Effector memory CD8-positive, alpha-beta T cell (primary cell): ENCODE results near the gene SLC35E3.
A peak's percentile ranks its signal among the peaks of the same experiment; 100 is the strongest.

ENCODE experiments used
- ATAC-seq: fragments of 150-1000 bp; cut with Tn5 transposase; replicated peaks from 2 replicates; pipeline ENCODE4 v1.10.0; 2021; ENCODE audit warnings: mild to moderate bottlenecking, moderate library complexity
- DNase-seq, 3 experiments: peaks; one replicate each; pipeline ENCODE4 v3.0.0; 2021
- H3K27ac Mint-ChIP-seq, 2 donors: one replicate each; pipeline ENCODE4 v1.8.0; 2022; ENCODE audit warnings: mild to moderate bottlenecking in 2 of 2, mixed read lengths in 2 of 2, moderate library complexity in 2 of 2
- H3K27me3 Mint-ChIP-seq, 2 donors: one replicate each; pipeline ENCODE4 v1.8.0; 2022; ENCODE audit warnings: mixed read lengths in 2 of 2
- H3K36me3 Mint-ChIP-seq: one replicate; pipeline ENCODE4 v1.8.0; 2022; ENCODE audit warnings: mild to moderate bottlenecking, moderate library complexity, mixed read lengths; ENCODE audit not compliant: insufficient read depth
- H3K4me1 Mint-ChIP-seq, 2 donors: one replicate each; pipeline ENCODE4 v1.8.0; 2022; ENCODE audit warnings: low read depth in 2 of 2, mixed read lengths in 2 of 2
- H3K4me3 Mint-ChIP-seq, 2 donors: one replicate each; pipeline ENCODE4 v1.8.0; 2022; ENCODE audit warnings: mild to moderate bottlenecking in 2 of 2, mixed read lengths in 2 of 2, moderate library complexity in 2 of 2
- H3K9me3 Mint-ChIP-seq, 2 donors: one replicate each; pipeline ENCODE4 v1.8.0; 2022; ENCODE audit warnings: mixed read lengths in 2 of 2

The SLC35E3 gene

GRCh38 chr12:68760806-68761441 is 14.9 kb downstream of the SLC35E3 start:
- Mint-ChIP-seq H3K27me3 (no peaks in the 10 kb centered on the region), H3K4me3 (no peak overlapping the region), H3K4me1 (peaks cover 0 to 3% of the 10 kb centered on the region in 2 donors), H3K36me3 (peaks cover 24% of the 10 kb centered on the region), H3K9me3 (no peaks in the 10 kb centered on the region), H3K27ac (no peak overlapping the region)
- no peak for DNase-seq
- no peak for ATAC-seq

DNA sequence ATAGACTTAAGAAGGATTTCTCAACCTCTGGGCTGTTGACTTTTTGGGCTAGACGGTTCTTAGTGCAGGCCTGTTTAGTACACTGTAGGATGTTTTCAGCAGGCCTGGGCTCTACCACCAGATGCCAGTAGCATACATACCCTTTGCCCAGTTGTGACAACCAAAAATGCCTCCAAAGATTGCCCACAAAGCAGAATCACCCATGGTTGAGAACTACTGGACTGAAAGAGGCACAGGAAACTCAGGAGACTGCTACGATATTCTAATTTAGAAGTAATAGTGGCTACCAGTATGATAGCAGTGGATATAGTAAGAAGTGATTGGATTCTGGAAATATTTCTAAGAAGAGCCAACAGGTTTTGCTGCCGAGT is 15.5 kb downstream of the SLC35E3 start:
- H3K4me3 Mint-ChIP-seq: no peak overlapping the region
- H3K36me3 Mint-ChIP-seq: peaks cover 22% of the 10 kb centered on the region
- no peak for ATAC-seq
- no peak for DNase-seq
- peak overlapping the region in 1 of 2 donors; percentile 50 for H3K27ac Mint-ChIP-seq
- no peaks in the 10 kb centered on the region for H3K9me3 Mint-ChIP-seq
- peaks cover 0 to 3% of the 10 kb centered on the region in 2 donors for H3K4me1 Mint-ChIP-seq
- no peaks in the 10 kb centered on the region for H3K27me3 Mint-ChIP-seq

DNA sequence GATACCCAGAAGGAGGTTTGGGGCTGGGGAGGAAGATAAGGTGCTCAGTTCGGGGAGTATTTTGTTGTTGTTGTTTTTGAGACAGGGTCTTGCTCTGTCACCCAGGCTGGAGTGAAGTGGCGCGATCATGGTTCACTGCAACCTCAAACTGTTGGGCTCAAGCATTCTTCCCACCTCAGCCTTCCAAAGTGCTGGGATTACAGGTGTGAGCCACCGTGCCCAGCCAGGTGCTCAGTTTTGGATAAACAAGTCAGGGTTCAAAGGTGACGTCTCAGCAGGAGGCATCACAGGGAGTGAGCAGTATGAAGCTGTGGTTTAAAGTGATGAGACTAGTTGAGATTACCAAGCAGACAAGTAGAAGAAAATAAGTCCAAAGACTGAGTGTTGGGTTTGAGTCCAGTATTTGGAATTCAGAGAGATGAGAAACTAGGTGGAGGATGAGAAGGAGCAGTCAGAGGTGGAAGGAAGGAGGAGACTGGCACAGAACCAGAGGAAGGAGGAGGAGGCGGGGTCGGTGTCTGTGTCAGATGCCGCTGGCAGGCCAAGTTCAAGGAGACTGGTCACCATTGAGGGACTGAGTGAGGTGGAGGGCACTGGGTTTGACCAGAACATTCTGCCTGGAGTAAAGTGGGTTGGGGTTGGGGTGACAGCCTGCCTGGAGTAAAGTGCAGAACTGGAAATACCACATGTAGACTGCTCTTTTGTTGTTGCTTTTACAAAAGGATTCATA is 16.1 kb downstream of the SLC35E3 start:
- no peak for ATAC-seq

GRCh38 chr12:68762691-68763090 is 16.7 kb downstream of the SLC35E3 start:
- Mint-ChIP-seq H3K4me1 (peaks cover 0 to 3% of the 10 kb centered on the region in 2 donors), H3K36me3 (peaks cover 22% of the 10 kb centered on the region), H3K27me3 (no peaks in the 10 kb centered on the region), H3K4me3 (no peak overlapping the region), H3K27ac (no peak overlapping the region), H3K9me3 (no peaks in the 10 kb centered on the region)
- no peak for ATAC-seq
- no peak for DNase-seq

More for the DNA sequence above, 16.1 kb downstream of the SLC35E3 start:
- Mint-ChIP-seq H3K4me3 (no peak overlapping the region), H3K4me1 (peaks cover 0 to 3% of the 10 kb centered on the region in 2 donors), H3K27me3 (no peaks in the 10 kb centered on the region), H3K9me3 (no peaks in the 10 kb centered on the region), H3K27ac (peak overlapping the region in 1 of 2 donors; percentile 50), H3K36me3 (peaks cover 22% of the 10 kb centered on the region)
- DNase-seq: no peak

- no peaks in the 10 kb centered on the region for H3K27me3 Mint-ChIP-seq
- no peak overlapping the region for H3K4me3 Mint-ChIP-seq
- H3K9me3 Mint-ChIP-seq: no peaks in the 10 kb centered on the region
- ATAC-seq: no peak
- peaks cover 0 to 3% of the 10 kb centered on the region in 2 donors for H3K4me1 Mint-ChIP-seq
- H3K27ac Mint-ChIP-seq: no peak overlapping the region
- no peak for DNase-seq
- H3K36me3 Mint-ChIP-seq: peaks cover 13% of the 10 kb centered on the region
These were observed 19.7 kb downstream of the SLC35E3 start for GRCh38 chr12:68765696-68766095.

DNA sequence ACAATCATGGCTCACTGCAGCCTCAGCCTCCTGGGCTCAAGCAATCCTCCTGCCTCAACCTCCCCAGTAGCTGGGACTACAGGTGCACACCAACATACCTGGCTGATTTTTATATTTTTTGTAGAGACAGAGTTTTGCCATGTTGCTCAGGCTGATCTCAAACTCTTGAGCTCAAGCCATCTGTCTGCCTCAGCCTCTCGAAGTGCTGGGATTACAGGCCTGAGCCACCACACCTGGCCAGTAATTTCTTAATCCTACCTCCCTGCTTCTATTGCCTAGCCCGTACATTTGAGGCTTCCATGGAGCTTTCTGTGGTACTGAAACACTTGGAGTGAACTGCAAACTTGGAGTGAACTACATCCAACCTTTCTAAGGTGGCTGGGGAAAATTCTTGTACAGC is 20.7 kb downstream of the SLC35E3 start:
- H3K4me3 Mint-ChIP-seq: no peak overlapping the region
- no peaks in the 10 kb centered on the region for H3K27me3 Mint-ChIP-seq
- peaks cover 0 to 3% of the 10 kb centered on the region in 2 donors for H3K4me1 Mint-ChIP-seq
- no peak overlapping the region for H3K27ac Mint-ChIP-seq
- ATAC-seq (no peak), DNase-seq (no peak)
- no peaks in the 10 kb centered on the region for H3K9me3 Mint-ChIP-seq
- H3K36me3 Mint-ChIP-seq: peaks cover 13% of the 10 kb centered on the region

DNA sequence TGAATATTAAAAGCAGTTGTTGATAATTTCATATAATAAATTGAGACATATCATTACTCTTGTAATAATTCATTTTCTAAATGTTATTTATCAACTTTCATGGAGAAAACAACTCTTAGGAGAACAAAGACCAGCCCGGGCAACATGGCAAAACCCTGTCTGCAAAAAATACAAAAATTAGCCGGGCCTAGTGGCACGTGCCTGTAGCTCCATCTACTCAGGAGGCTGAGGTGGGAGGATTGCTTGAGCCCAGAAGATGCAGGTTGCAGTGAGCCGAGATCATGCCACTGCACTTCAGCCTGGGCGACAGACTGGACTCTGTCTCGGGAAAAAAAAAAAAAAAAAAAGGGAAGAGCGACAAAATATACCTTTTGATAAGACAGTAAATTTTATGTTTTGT is 21.2 kb downstream of the SLC35E3 start:
- Mint-ChIP-seq H3K27ac (no peak overlapping the region), H3K4me3 (no peak overlapping the region), H3K9me3 (no peaks in the 10 kb centered on the region), H3K36me3 (peaks cover 13% of the 10 kb centered on the region), H3K27me3 (no peaks in the 10 kb centered on the region), H3K4me1 (peaks cover 0 to under 1% of the 10 kb centered on the region in 2 donors)
- DNase-seq (no peak), ATAC-seq (no peak)

DNA sequence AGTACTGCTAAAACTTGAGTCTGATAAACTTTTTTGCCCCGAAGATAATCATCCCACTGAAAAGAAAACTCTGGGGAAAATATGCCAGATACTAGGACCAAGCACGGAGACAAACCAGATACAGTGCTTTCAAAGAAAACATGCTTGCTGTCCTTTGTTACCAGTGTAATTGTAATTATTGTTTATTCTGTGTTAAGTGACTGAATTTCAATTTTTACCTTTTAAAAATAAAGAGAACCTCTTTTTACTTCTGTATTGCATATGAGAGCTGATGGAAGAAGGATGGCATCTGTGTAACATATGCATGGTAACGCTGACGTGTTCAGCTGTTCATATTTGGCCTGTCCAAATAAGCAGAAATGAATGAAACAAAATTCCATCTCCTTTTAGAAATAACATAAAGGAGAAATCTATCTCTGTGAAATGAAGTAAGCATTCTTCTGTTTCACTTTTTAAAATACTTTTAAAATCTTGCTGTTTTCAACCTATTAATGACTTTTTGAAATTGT is 22.5 kb downstream of the SLC35E3 start:
- DNase-seq: no peak
- no peak overlapping the region for H3K4me3 Mint-ChIP-seq
- H3K9me3 Mint-ChIP-seq: no peaks in the 10 kb centered on the region
- H3K36me3 Mint-ChIP-seq: peaks cover 13% of the 10 kb centered on the region
- ATAC-seq: no peak
- peaks cover 2 to 10% of the 10 kb centered on the region in 2 donors for H3K4me1 Mint-ChIP-seq
- no peak overlapping the region for H3K27ac Mint-ChIP-seq
- no peaks in the 10 kb centered on the region for H3K27me3 Mint-ChIP-seq

DNA sequence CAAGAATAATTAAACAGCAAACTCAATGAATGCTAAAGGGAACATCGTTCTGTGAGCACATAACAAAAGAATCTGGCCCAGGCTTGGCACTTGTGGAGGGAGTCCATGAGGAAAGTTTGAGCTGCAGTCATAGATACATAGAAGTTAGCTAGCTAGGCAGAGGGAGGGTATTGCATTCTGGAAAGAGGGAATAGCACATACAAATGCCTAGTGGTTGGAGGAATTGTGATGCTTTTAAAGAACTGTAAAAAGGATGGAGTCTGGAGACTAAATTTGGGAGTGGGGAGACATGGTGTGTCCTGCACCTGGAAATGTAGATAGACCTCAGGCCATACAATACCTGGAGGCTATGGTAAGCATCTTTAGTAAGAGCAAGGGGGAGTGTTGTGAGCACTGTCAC is 24.0 kb downstream of the SLC35E3 start:
- Mint-ChIP-seq H3K4me3 (no peak overlapping the region), H3K4me1 (peaks cover 2 to 10% of the 10 kb centered on the region in 2 donors), H3K9me3 (no peaks in the 10 kb centered on the region), H3K27me3 (no peaks in the 10 kb centered on the region), H3K27ac (no peak overlapping the region), H3K36me3 (peaks cover 13% of the 10 kb centered on the region)
- ATAC-seq: no peak
- no peak for DNase-seq

DNA sequence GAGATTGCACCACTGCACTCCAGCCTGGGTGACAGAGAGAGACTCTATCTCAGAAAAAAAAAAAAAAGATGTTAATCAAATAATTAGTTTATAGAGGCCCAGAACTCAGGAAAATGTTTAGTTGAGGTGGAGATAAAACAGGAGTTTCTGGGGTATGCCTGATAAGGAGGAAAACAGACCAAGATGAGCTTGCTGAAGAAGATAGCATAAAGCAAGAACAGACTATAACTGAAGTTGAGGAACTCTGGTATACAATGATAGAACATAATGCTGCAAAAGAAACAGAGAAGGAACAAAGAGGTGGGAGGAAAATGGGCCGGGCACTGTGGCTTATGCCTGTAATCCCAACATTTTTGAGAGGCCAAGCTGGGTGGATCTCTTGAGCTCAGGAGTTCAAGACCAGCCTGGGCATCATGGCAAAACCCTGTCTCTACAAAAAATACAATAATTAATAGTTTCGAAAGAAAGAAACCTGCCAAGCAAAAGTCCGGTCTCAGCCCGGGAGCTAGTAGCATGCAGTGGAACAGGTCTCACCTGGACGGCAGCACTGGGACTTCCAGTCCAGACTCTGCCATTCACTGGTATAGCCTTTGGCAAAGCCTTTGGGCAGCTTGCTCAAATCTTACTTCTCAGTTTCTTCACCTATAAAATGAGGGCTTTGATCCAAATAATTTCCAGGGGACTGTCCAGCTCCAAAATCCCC is 25.4 kb downstream of the SLC35E3 start:
- peaks cover 6% of the 10 kb centered on the region for H3K36me3 Mint-ChIP-seq
- no peak overlapping the region for H3K27ac Mint-ChIP-seq
- DNase-seq (no peak), ATAC-seq (no peak)
- no peaks in the 10 kb centered on the region for H3K27me3 Mint-ChIP-seq
- no peaks in the 10 kb centered on the region for H3K9me3 Mint-ChIP-seq
- H3K4me1 Mint-ChIP-seq: peaks cover 2 to 10% of the 10 kb centered on the region in 2 donors
- H3K4me3 Mint-ChIP-seq: no peak overlapping the region

DNA sequence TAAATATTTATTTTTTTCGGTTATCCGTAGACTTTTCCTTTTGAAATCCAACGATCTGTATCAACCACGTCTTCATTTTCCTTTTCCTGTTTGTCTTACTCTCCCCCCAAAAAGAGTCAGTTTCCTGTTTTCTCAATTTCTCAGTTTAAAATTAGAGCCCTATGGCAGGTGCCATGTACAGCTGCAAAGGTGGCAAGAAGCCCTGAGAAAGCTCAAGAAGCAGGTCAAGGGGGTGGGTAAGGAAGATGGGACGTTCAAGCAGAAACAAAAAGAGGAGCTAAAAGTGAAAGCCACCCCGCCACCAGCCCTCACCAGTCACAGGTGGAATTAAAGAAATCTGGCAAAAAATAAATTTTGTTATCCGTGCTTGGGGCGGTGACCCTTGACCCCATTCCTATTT is 26.7 kb downstream of the SLC35E3 start:
- peak overlapping the region; percentile 5 to 12 for H3K4me3 Mint-ChIP-seq
- H3K9me3 Mint-ChIP-seq: no peaks in the 10 kb centered on the region
- peak overlapping the region; percentile 6 to 90 for H3K27ac Mint-ChIP-seq
- H3K27me3 Mint-ChIP-seq: no peaks in the 10 kb centered on the region
- H3K4me1 Mint-ChIP-seq: peaks cover 2 to 10% of the 10 kb centered on the region in 2 donors
- ATAC-seq (peak; percentile 62), DNase-seq (no peak)
- H3K36me3 Mint-ChIP-seq: no peaks in the 10 kb centered on the region

DNA sequence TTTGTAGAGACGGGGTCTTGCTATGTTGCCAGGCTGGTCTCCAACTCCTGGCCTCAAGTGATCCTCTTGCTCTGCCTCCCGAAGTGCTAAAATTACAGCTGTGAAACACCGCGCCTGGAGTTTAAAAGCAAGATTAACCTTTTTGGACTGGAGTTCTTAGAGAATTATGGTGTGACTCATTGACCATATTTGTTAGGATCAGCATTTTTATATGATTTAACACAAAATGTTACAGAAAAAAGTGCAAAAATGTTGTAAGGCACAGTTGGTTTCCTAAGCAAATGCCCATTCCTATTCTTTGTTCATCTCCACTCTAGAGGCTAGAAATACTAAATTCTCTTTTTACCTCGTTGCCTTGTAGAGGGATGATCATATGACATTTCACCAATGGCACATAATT is 27.6 kb downstream of the SLC35E3 start:
- DNase-seq (no peak), ATAC-seq (no peak)
- no peaks in the 10 kb centered on the region for H3K9me3 Mint-ChIP-seq
- no peak overlapping the region for H3K4me3 Mint-ChIP-seq
- H3K36me3 Mint-ChIP-seq: no peaks in the 10 kb centered on the region
- peak overlapping the region; percentile 6 to 90 for H3K27ac Mint-ChIP-seq
- H3K27me3 Mint-ChIP-seq: no peaks in the 10 kb centered on the region
- peaks cover 2 to 10% of the 10 kb centered on the region in 2 donors for H3K4me1 Mint-ChIP-seq

DNA sequence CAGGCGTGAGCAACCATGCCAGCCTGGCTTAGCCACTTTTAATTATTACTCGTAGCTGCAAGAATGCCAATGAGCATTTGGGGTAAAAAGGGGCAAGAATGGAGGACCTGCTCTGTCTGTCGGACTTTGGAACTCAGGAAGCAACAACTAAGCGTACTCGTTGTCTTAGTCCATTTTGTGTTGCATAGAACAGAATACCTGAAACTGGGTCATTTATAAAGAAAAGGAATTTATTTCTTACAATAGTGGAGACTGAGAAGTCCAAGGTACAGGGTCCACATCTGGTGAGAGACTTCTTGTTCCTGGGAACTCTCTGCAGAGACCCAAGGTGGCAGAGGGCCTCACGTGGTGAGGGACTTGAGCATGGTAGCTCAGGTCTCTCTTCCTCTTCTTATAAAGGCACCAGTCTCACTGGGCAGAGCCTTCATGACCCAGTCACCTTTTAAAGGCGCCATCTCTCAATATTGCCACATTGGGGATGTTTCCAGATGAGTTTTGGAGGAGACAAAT is 29.2 kb downstream of the SLC35E3 start:
- no peak overlapping the region for H3K4me3 Mint-ChIP-seq
- H3K27me3 Mint-ChIP-seq: no peaks in the 10 kb centered on the region
- no peaks in the 10 kb centered on the region for H3K36me3 Mint-ChIP-seq

More for the DNA sequence above, 29.2 kb downstream of the SLC35E3 start:
- Mint-ChIP-seq H3K27ac (no peak overlapping the region), H3K4me1 (peaks cover 2 to 10% of the 10 kb centered on the region in 2 donors), H3K9me3 (no peaks in the 10 kb centered on the region)
- no peak for DNase-seq
- no peak for ATAC-seq
